ENCODE measurements around the gene CD209.

- TF ChIP-seq CBX3 (IDR thresholded peaks at IDR 0.05; ENCODE audit: low read depth) (no peak), RAD21 (IDR thresholded peaks at IDR 0.05; ENCODE audit: low read depth) (no peak), CTCF (IDR thresholded peaks at IDR 0.05 in 2 of 3, conservative IDR thresholded peaks at IDR 0.05 in 1 of 3; ENCODE audit: borderline replicate concordance in 1 of 3, insufficient read depth in 1 of 3, low read depth in 2 of 3, low read length in 2 of 3) (no peak), FOSL1 (IDR thresholded peaks at IDR 0.05; ENCODE audit: low read depth) (no peak), POLR2A (IDR thresholded peaks at IDR 0.05; ENCODE audit: borderline replicate concordance, extremely low read depth, insufficient read depth, insufficient read length) (no peak), CEBPB (IDR thresholded peaks at IDR 0.05; ENCODE audit: low read depth) (no peak), EZH2phosphoT487 (IDR thresholded peaks at IDR 0.05; ENCODE audit: borderline replicate concordance) (no peak)
- TF ChIP-seq, protein P1, sequence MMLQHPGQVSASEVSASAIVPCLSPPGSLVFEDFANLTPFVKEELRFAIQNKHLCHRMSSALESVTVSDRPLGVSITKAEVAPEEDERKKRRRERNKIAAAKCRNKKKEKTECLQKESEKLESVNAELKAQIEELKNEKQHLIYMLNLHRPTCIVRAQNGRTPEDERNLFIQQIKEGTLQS (IDR thresholded peaks at IDR 0.05) = no peak
Observed at GRCh38 chr19:7698583-7698982, 48.8 kb downstream of the CD209 start.

Measured in HCT116 (cell line).